K562 (cell line): ENCODE results near the gene NT5DC4. TPM values are rescaled to one million over a fixed set of nuclear protein-coding genes. Genes with fewer than 3 reads are reported as not detected.

Experiments used
- ATAC-seq: fragments of 200-7000 bp; cut with Tn5 transposase; 3 replicates; pipeline ENCODE4 v1.9.1; 2020; ENCODE audit warnings: moderate library complexity
- BruUV-seq: library from RNA; stranded (reverse); fragments of 400-500 nt; replicated peaks from 2 replicates; lab custom pipeline; 2021; lab: Mats Ljungman, UMichigan
- CTCF ChIA-PET: fragments of 300-600 bp; formaldehyde crosslinking; extraction: SDS; loops from one replicate; lab custom pipeline; 2021; ENCODE audit warnings: low intra/inter-chr PET ratio; lab: Yijun Ruan, JAX
- POLR2A ChIA-PET: fragments of 300-600, 350-650 bp; sonication (Branson Sonifier 250); formaldehyde crosslinking; extraction: SDS; loops from one replicate; lab custom pipeline; 2021; ENCODE audit warnings: antibody characterized with exemption, inconsistent platforms; lab: Yijun Ruan, JAX
- DNase-seq, 4 experiments: peaks; one replicate each; pipeline versions ENCODE4 v3.0.0 to v3.0.0-alpha.2; 2011 to 2018; ENCODE audit warnings: low spot score in 3 of 4, mixed read lengths in 3 of 4; ENCODE audit errors: extremely low read depth in 1 of 4
- FAIRE-seq: peaks from 2 replicates; lab custom pipeline; 2011; peaks lifted over from hg19 to GRCh38; lab: Jason Lieb, UNC
- H2AFZ ChIP-seq: 2 replicates; pipeline ENCODE4 v1.6.0; 2011; ENCODE audit warnings: low read depth, low read length, control low read depth, inconsistent platforms
- H3K27ac ChIP-seq: fragments of 200-600 bp; 3 replicates; pipeline ENCODE4 v1.8.0; 2011; ENCODE audit warnings: low read depth, mild to moderate bottlenecking, control low read depth, inconsistent platforms, low read length, moderate library complexity, mixed read lengths; ENCODE audit errors: extremely low read depth
- H3K27me3 ChIP-seq, 2 experiments: fragments of 300-600 bp in 1 of 2; 2 replicates in 1 of 2; 3 replicates in 1 of 2; pipeline versions ENCODE4 v1.6.0 to v1.8.0; 2011; ENCODE audit warnings: inconsistent platforms in 2 of 2, low read length in 2 of 2, mild to moderate bottlenecking in 1 of 2, mixed read lengths in 1 of 2, moderate library complexity in 1 of 2; ENCODE audit not compliant: control insufficient read depth in 2 of 2, insufficient read depth in 2 of 2
- H3K36me3 ChIP-seq: fragments of 300-600 bp; 3 replicates; pipeline ENCODE4 v1.8.0; 2011; ENCODE audit warnings: mild to moderate bottlenecking, low read length, inconsistent platforms; ENCODE audit not compliant: control insufficient read depth, insufficient read depth
- H3K4me1 ChIP-seq, 2 experiments: fragments of 200-600 bp in 1 of 2; replicated peaks in 1 of 2; 2 replicates in 1 of 2; 3 replicates in 1 of 2; pipeline versions ENCODE4 v1.5.1 to v1.8.0; 2011; ENCODE audit warnings: inconsistent platforms in 2 of 2, low read length in 2 of 2, mild to moderate bottlenecking in 1 of 2, mixed read lengths in 1 of 2, moderate library complexity in 1 of 2; ENCODE audit not compliant: control insufficient read depth in 2 of 2, insufficient read depth in 2 of 2
- H3K4me2 ChIP-seq: 2 replicates; pipeline ENCODE4 v1.6.1; 2011; ENCODE audit warnings: low read length, control low read depth, inconsistent platforms, mixed read lengths; ENCODE audit not compliant: insufficient read depth
- H3K4me3 ChIP-seq: fragments of 200-600 bp; sonication (generic), shearing (Covaris generic); 2 replicates; pipeline ENCODE4 v1.5.1; 2016; ENCODE audit warnings: control low read depth, inconsistent platforms
- H3K79me2 ChIP-seq: fragments of 200-600 bp; 3 replicates; pipeline ENCODE4 v1.8.0; 2011; ENCODE audit warnings: low read length, inconsistent platforms; ENCODE audit not compliant: control insufficient read depth, insufficient read depth
- H3K9ac ChIP-seq, 2 experiments: 2 replicates each; pipeline versions ENCODE4 v1.6.0 to v1.6.1; 2011; ENCODE audit warnings: low read depth in 2 of 2, low read length in 2 of 2, control low read depth in 1 of 2, inconsistent platforms in 1 of 2, mild to moderate bottlenecking in 1 of 2, mixed read lengths in 1 of 2; ENCODE audit not compliant: insufficient read depth in 1 of 2
- H3K9me1 ChIP-seq: one replicate; pipeline ENCODE4 v1.6.0; 2011; ENCODE audit warnings: inconsistent platforms, mild to moderate bottlenecking, low read length, moderate library complexity; ENCODE audit not compliant: control insufficient read depth, insufficient read depth
- H3K9me3 ChIP-seq: replicated peaks from 2 replicates; pipeline ENCODE4 v1.5.1; 2011; ENCODE audit warnings: low read depth, low read length, inconsistent platforms; ENCODE audit not compliant: control insufficient read depth, insufficient read depth
- H4K20me1 ChIP-seq: replicated peaks from 2 replicates; pipeline ENCODE4 v1.6.1; 2011; ENCODE audit warnings: low read length, inconsistent platforms, mixed read lengths; ENCODE audit not compliant: control insufficient read depth, insufficient read depth
- BDP1 ChIP-seq: IDR thresholded peaks from 3 replicates; pipeline ENCODE4 v1.6.1; 2011; ENCODE audit not compliant: insufficient read length, insufficient read depth
- BRD9 ChIP-seq: fragments of 450-650 bp; IDR thresholded peaks from 2 replicates; pipeline ENCODE4 v1.6.1; 2018; ENCODE audit warnings: low read depth; ENCODE audit not compliant: partially characterized antibody
- JUN ChIP-seq, 2 experiments: sonication (generic) in 1 of 2; formaldehyde crosslinking in 1 of 2; IDR thresholded peaks; 2 replicates each; pipeline versions ENCODE4 v1.6.1 to v1.8.0; 2012 to 2022; ENCODE audit warnings: borderline replicate concordance in 2 of 2, mild to moderate bottlenecking in 2 of 2, improper control_type of control experiment in 1 of 2, low read depth in 1 of 2, low read length in 1 of 2, missing genetic modification reagents in 1 of 2
- MYBL2 ChIP-seq, 2 experiments: fragments of 450-650 bp in 1 of 2; sonication (generic) in 1 of 2; formaldehyde crosslinking in 1 of 2; IDR thresholded peaks; 2 replicates each; pipeline versions ENCODE4 v1.6.1 to v1.8.1; 2017 to 2022; ENCODE audit warnings: borderline replicate concordance in 1 of 2, inconsistent platforms in 1 of 2, low read depth in 1 of 2, mild to moderate bottlenecking in 1 of 2, missing genetic modification reagents in 1 of 2, moderate library complexity in 1 of 2
- ZFP30 ChIP-seq: fragments of 250-450 bp; sonication (Bioruptor Pico); IDR thresholded peaks from 2 replicates; pipeline ENCODE4 v1.8.0; 2022; ENCODE audit warnings: moderate library complexity, mild to moderate bottlenecking, inconsistent platforms, borderline replicate concordance
- ZNF830 ChIP-seq: fragments of 250-450 bp; sonication (Bioruptor Pico); IDR thresholded peaks from 2 replicates; pipeline ENCODE4 v1.5.0; 2021; ENCODE audit warnings: mild to moderate bottlenecking
- WGBS: fragments of 100-300 bp; shearing (Covaris generic); methylation state at CpG from one replicate; pipeline ENCODE4 v1.1.6; 2016; ENCODE audit warnings: low coverage, mixed read lengths; ENCODE audit not compliant: insufficient coverage; ENCODE audit errors: missing lambda C conversion rate; 5-methylcytosine and 5-hydroxymethylcytosine counted together
- in situ Hi-C: fragments of 300-500 bp; cut with MboI; formaldehyde crosslinking; loops from 4 replicates; pipeline ENCODE4 v1.15.0; 2018; ENCODE audit warnings: inconsistent platforms, mixed read lengths
- intact Hi-C: fragments of 100-400 bp; cut with micrococcal nuclease; formaldehyde crosslinking; loops from 2 replicates; pipeline ENCODE4 v1.14.2; 2022
- polyA plus RNA-seq, 8 experiments: library from polyadenylated mRNA; depleted of rRNA in 4 of 8; stranded (reverse) in 5 of 8; unstranded in 3 of 8; fragments of >200 nt; fragmentation: Nextera tagmentation in 2 of 8; fragmentation: Illumina TruSeq in 1 of 8; extraction: Ambion mirVana in 2 of 8; extraction: Trizol in 1 of 8; gene quantifications; 2 replicates each; pipeline versions ENCODE4 v1.2.1 to v1.2.3, GENCODE V29; 2011 to 2014; ENCODE audit warnings: inconsistent platforms in 1 of 8, missing spikeins in 1 of 8
- total RNA-seq, 7 experiments: library from RNA; depleted of rRNA in 6 of 7; stranded (reverse); fragments of >200 nt in 6 of 7; fragmentation: Illumina TruSeq in 2 of 7; extraction: Trizol in 2 of 7; gene quantifications; 2 replicates each; pipeline versions ENCODE4 v1.2.1 to v1.2.3, GENCODE V29; 2011 to 2021; ENCODE audit warnings: low replicate concordance in 1 of 7
- TF ChIP-seq, protein P1 (sequence below): fragments of 450-650 bp; formaldehyde crosslinking; IDR thresholded peaks from 2 replicates; pipeline ENCODE4 v1.4.0; 2022; ENCODE audit warnings: missing genetic modification characterization
- TF ChIP-seq, protein P2 (sequence below), 2 experiments: fragments of 450-650 bp; IDR thresholded peaks; 2 replicates each; pipeline ENCODE4 v1.6.1; 2016; ENCODE audit warnings: mild to moderate bottlenecking in 2 of 2, borderline replicate concordance in 1 of 2, low read depth in 1 of 2, moderate library complexity in 1 of 2

The NT5DC4 gene
- total and polyA plus RNA-seq, 9 of the 15 experiments (the other 6 are each of a cell fraction or from before 2014, with no cell fraction given) = 0.44 to 6.9 (median 2.5) TPM

GRCh38 chr2:112784199-112785189 is 63.7 kb downstream of the NT5DC4 start, which contains the start of gene IL1A:
Gene IL1A (minus strand): TSS chr2:112784493. CDS start chr2:112783770, 723 bp downstream.
- H3K27me3 ChIP-seq = no peaks in the 10 kb centered on the region
- peak within 1 kb of the TSS; percentile 56 for H3K4me2 ChIP-seq
- POLR2A ChIA-PET = interaction anchor here (0.7 to 1.2 kb wide), 4 partner anchors 10 to 38 kb away, joined by 3 to 5 read pairs (median 3); no protein-coding TSS in a partner anchor
- DNase-seq = peak; percentile 36 to 65 (median 45)
- H3K4me3 ChIP-seq = no peak within 1 kb of the TSS
- peaks cover 0 to 35% of the 10 kb centered on the region in 2 experiments; a peak in 4 of 5 replicates for H3K4me1 ChIP-seq
- no peaks in the 10 kb centered on the region for H3K79me2 ChIP-seq
- in situ Hi-C loops (no loop called here), intact Hi-C loops (no loop called here)
- no peaks in the 10 kb centered on the region for H3K36me3 ChIP-seq
- BruUV-seq = no TSS peak
- WGBS = 7% methylated on average over 13 of the region's 13 CpGs
- H2AFZ ChIP-seq = peak within 1 kb of the TSS; percentile 79
- H3K9me3 ChIP-seq = no peaks in the 10 kb centered on the region
- H3K9ac ChIP-seq = peak within 1 kb of the TSS in 1 of 2 experiments; percentile 13; a peak in 1 of 4 replicates
- CTCF ChIA-PET = no interaction called here
- no peaks in the 10 kb centered on the region for H4K20me1 ChIP-seq
- H3K9me1 ChIP-seq = no peaks in the 10 kb centered on the region
- peak; percentile 84 for ATAC-seq
- H3K27ac ChIP-seq = no peak within 1 kb of the TSS
- FAIRE-seq = peak; percentile 76
- TF ChIP-seq JUN (IDR thresholded peaks at IDR 0.05; ENCODE audit: borderline replicate concordance, low read depth, low read length) (no peak), JUN (CRISPR knock-in tag; IDR thresholded peaks at IDR 0.05; ENCODE audit: borderline replicate concordance) (no peak), BDP1 (no peak), MYBL2 (IDR thresholded peaks at IDR 0.05; ENCODE audit: low read depth) (no peak), MYBL2 (CRISPR knock-in tag; IDR thresholded peaks at IDR 0.05; ENCODE audit: borderline replicate concordance) (no peak), ZFP30 (CRISPR knock-in tag) (no peak), ZNF830 (CRISPR knock-in tag) (no peak), BRD9 (no peak)
- TF ChIP-seq, protein P1, sequence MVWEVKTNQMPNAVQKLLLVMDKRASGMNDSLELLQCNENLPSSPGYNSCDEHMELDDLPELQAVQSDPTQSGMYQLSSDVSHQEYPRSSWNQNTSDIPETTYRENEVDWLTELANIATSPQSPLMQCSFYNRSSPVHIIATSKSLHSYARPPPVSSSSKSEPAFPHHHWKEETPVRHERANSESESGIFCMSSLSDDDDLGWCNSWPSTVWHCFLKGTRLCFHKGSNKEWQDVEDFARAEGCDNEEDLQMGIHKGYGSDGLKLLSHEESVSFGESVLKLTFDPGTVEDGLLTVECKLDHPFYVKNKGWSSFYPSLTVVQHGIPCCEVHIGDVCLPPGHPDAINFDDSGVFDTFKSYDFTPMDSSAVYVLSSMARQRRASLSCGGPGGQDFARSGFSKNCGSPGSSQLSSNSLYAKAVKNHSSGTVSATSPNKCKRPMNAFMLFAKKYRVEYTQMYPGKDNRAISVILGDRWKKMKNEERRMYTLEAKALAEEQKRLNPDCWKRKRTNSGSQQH = no peak
- TF ChIP-seq, protein P2, sequence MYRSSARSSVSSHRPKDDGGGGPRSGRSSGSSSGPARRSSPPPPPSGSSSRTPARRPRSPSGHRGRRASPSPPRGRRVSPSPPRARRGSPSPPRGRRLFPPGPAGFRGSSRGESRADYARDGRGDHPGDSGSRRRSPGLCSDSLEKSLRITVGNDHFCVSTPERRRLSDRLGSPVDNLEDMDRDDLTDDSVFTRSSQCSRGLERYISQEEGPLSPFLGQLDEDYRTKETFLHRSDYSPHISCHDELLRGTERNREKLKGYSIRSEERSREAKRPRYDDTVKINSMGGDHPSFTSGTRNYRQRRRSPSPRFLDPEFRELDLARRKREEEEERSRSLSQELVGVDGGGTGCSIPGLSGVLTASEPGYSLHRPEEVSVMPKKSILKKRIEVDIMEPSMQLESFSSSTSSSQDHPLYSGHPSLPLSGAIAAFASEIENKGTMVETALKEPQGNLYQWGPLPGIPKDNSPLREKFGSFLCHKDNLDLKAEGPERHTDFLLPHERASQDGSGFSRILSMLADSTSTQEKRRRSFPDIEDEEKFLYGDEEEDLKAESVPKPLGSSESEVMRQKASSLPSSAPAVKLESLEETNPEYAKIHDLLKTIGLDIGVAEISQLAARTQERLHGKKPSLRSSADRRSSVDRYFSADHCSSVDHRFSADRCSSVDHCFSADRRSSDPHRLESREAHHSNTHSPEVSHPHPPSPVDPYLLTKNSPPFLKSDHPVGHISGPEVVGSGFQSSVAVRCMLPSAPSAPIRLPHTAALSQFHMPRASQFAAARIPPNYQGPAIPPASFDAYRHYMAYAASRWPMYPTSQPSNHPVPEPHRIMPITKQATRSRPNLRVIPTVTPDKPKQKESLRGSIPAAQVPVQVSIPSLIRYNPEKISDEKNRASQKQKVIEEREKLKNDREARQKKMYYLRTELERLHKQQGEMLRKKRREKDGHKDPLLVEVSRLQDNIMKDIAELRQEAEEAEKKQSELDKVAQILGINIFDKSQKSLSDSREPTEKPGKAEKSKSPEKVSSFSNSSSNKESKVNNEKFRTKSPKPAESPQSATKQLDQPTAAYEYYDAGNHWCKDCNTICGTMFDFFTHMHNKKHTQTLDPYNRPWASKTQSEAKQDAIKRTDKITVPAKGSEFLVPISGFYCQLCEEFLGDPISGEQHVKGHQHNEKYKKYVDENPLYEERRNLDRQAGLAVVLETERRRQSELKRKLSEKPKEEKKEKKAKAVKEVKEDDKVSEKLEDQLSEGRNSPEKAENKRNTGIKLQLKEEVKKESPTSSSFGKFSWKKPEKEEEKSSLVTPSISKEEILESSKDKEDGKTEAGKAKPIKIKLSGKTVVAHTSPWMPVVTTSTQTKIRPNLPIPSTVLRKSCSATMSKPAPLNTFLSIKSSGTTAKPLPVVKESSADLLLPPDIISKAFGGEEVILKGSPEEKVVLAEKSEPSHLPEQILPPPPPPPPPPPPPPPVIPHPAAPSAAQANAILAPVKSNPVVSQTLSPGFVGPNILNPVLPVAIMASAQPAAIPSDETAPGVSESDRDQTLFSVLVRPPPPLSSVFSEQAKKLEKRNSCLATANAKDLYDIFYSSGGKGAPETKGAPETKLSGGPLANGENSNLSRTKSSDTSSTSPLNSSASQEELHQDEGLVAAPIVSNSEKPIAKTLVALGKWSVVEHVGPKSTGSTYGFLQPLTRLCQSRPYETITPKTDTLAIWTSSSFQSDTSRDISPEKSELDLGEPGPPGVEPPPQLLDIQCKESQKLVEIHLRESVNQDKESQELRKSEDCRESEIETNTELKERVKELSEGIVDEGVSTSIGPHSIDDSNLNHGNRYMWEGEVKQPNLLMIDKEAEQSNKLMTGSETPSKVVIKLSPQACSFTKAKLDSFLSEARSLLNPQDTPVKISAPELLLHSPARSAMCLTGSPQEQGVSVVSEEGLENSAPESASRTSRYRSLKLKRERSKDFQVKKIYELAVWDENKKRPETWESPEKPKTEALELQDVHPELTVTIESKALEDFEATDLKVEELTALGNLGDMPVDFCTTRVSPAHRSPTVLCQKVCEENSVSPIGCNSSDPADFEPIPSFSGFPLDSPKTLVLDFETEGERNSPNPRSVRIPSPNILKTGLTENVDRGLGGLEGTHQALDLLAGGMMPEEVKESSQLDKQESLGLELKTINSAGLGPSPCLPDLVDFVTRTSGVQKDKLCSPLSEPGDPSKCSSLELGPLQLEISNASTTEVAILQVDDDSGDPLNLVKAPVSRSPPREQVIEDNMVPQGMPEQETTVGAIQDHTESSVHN (IDR thresholded peaks at IDR 0.05; ENCODE audit: borderline replicate concordance in 1 of 2, low read depth in 1 of 2) = no peak
